Stimulated activated CD8-positive, alpha-beta memory T cell treated with anti-CD3 and anti-CD28 coated beads, Interleukin-7, amount 100 ng/mL, for 4 hours (primary cell): Measurements from ENCODE around the gene RAPGEF5.

ENCODE experiments used
- DNase-seq, 2 donors: peaks; one replicate each; pipeline ENCODE4 v3.0.0-alpha.2; 2020; ENCODE audit warnings: low read depth in 2 of 2

The RAPGEF5 gene

DNA sequence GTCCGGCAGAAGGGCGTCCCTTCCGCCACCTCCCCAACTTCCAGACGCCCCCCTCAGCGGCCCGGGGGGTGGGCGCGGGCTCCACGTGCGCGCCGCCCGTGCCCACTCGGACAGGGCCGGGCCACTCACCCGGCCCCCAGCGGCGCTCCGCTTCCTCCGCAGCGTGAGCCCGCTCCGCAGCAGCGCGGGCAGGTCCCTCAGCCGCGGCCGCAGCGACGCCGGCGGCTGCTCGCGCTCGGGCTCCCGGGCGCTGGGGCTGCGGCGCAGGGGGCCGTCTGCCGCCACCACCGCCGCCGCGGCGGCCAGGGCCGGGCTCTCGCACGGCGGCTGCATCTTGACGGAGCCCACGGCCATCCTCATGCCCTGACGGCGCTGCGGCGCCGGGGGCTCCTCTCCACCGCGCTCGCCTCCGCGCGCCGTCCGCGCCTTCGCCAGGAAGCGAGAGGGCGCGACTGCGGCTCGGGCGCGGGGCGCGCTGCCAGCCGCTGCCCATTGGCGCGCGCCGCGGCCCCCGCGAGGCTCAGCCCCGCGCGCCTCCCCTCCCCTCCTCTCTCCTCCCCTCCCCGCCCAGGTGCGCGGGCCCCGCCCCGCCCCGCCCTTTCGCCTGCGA is at the start of gene RAPGEF5:
RAPGEF5 (minus strand) TSS at position 454 of the 610 bp plus-strand sequence; CDS start at position 360, 94 bp downstream.
- no peak for DNase-seq

DNA sequence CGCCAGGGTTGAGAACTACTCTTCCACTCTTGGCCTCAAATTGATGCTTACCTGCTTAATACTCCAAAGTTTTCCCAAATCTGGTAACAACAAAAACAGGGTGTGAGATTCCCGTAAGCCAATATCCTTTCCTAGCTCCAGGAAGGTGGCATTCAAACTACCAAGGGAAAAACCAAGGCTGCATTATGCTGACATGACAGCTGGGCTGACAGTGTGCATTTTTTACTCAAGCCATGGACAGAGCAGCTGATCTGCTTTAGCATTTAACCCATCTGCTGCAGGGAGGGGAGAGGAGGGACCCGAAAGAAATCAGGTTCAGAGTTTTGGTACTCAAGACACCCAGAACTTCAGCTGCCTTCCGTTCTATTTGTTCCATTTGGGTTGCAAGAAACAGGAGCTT is 49.8 kb upstream of the RAPGEF5 start:
- DNase-seq: no peak

GRCh38 chr7:22404421-22405023 is 47.6 kb upstream of the RAPGEF5 start:
- no peak for DNase-seq

DNA sequence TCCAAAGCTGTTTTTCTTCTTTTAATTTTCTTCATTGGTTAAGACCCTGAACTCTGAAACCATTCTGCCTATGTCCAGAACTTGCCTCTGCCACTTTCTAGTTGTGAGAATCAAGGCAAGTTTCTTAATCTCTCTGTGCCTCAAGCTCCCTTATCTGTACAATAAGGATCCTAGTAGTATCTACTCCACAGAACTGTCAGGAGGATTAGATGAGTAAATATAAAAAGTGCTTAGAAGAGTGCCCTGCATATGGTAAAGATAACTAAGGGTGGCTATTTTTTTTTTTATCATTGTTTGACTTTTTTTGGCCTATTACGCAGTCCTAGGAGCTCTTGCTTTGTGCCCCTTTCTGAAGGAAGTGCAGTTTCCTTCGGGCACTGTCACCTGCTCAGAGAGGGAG is 46.4 kb upstream of the RAPGEF5 start:
- no peak for DNase-seq

DNA sequence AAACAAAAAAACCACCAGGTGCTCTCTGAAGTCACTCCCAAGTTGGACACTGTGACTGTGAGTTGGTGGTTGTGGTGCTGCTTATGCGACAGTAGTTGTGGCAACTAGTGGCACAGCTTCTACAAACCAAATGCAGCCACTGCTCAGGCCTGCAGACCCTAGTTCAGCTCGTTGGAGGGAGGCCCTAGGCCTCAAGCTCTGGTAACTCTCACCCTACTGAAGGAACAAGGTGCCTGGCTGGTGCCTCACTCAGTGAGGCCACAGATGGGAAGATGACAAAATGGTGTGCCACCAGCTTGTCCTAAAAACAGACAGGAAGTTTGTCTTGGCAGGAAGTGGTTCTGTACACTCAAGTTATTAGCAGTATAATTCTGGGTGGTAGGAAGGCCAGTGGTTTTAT is 45.3 kb upstream of the RAPGEF5 start:
- DNase-seq: no peak

GRCh38 chr7:22400936-22401553 is 44.1 kb upstream of the RAPGEF5 start:
- no peak for DNase-seq

GRCh38 chr7:22400150-22400814 is 43.3 kb upstream of the RAPGEF5 start:
- DNase-seq: no peak

- DNase-seq: no peak
These were observed 42.6 kb upstream of the RAPGEF5 start for GRCh38 chr7:22399546-22399945.

- DNase-seq: no peak
These were observed 42.1 kb upstream of the RAPGEF5 start for GRCh38 chr7:22399091-22399490.

GRCh38 chr7:22397981-22398380 is 41.0 kb upstream of the RAPGEF5 start:
- no peak for DNase-seq

GRCh38 chr7:22395222-22395621 is 38.3 kb upstream of the RAPGEF5 start:
- DNase-seq: no peak

GRCh38 chr7:22394739-22395138 is 37.8 kb upstream of the RAPGEF5 start:
- DNase-seq: no peak

GRCh38 chr7:22393913-22394729 is 37.2 kb upstream of the RAPGEF5 start:
- DNase-seq: no peak

DNA sequence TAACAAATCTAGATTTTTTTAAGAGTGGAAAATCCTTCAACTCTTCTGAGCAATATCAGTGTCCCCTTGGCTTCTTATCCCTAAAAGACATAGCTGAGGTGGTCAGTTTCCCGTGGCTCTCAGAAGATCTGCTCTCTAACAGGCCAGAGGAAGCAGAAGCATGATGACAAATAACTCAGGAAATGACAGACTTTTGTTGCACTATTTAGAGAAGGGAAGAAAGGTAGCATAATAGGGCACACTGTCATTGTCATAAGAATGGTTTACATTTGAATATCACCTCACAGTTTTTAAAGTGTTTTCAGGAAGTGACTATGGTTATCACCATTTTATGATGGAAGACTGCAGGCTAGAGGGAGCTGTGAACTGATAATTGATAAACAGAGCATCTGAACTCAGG is 33.6 kb upstream of the RAPGEF5 start:
- DNase-seq: no peak

DNA sequence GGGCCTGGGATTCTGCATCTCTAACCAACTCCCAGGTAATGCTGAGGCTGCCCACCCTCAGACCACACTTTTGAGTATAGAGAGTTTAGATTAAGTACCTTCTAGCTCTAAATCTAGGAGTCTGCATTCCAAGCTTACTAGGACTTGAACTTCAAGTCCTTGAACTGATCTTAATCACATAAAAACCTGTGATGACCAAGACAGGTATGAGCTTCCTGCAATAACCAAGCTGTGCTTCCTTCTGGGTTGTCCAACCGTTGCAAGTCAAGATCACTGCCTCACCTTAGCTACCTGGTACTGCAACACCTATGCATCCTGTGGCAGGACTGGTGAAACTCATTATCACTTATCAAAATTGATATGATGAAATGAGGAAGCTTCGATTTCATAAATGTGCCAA is 32.9 kb upstream of the RAPGEF5 start:
- no peak for DNase-seq

GRCh38 chr7:22387583-22387982 is 30.6 kb upstream of the RAPGEF5 start:
- no peak for DNase-seq

DNA sequence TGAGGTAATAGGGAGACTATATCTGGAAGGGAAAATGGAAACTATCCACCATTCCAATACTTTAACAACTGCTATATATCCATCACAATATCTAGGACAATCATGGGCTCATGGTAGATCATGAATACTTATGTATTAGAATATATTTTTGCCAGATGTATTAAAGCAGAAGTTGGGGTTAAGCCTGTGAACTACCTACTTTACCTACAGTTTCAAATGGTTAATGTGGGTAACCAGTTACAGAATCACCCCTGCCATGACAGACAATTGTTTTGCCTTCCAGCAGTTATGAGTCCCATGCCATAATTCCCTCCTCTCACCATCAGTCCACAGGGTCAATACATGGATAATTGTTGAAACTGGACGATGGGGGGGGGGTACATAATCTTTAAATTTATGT is 29.9 kb upstream of the RAPGEF5 start:
- no peak for DNase-seq

GRCh38 chr7:22386206-22386858 is 29.4 kb upstream of the RAPGEF5 start:
- no peak for DNase-seq

DNA sequence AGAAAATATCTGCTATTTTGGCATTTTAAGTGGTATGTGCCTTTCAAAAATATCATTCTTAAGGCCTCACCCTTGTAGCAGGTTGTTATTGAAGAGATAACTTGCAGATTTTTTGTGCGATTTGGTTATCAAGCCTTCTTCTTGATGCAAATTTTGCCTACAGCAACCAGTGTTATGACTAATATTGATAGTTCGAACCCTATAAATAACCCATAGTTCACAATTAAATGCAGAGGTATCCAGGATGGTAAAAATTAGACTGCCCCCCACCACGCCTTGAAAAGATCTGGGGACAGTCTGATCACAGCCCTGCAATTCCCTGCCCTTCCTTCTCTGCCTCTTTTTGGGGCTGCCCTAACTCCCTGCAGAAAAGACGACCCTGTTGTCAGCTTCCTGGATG is 28.4 kb upstream of the RAPGEF5 start:
- DNase-seq: no peak

GRCh38 chr7:22380333-22380732 is 23.4 kb upstream of the RAPGEF5 start:
- DNase-seq: no peak

- DNase-seq: no peak
These were observed 21.4 kb upstream of the RAPGEF5 start for GRCh38 chr7:22378199-22378980.
